NCI-H748 treated with DMSO at 0.1 percent for 48 hours (cell line): ENCODE data around the gene ZNF226.
"Not testable (repeated sequence)": the region's sequence is repeated elsewhere in the genome, so short reads cannot be mapped to it uniquely, and the experiment has no call there.

Source experiments
- DNase-seq: peaks from one replicate; lab custom pipeline; 2025; lab: John Stamatoyannopoulos, UW

The ZNF226 gene

DNA sequence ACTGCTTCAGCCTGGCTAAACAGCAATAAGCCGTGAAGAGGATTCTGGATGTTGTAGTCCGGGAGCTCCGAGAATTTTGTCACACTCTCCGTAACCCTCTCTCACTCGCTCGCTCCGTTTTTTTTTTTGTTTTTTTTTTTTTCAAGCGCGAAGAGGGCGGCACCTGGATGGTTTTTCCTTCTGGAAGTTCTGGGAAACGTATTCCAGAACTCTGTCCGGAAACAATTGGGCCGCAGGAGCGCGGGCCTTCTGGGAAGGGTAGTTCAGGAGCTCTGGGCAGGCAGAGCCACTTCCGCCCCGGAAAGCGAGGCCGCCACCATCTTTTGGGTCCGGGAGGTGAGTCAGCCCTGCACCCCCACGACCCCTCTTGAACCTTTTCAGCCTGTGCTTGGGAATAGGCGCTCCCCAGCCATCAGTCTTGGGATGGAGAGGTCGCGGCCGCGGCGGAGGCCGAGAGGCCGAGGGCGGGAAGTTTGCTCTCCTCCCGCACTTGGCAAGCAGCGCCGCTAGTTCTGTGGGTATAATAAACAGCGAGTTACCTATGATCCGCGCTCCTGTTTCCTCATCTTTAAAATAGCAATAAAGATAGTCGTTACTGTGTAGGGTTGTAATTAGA lies 47.5 kb downstream of the ZNF226 start, which contains the start of gene ZNF227:
ZNF227 (plus strand) TSS at position 283 of the 616 bp plus-strand sequence. CDS start 5,261 bp downstream, outside the sequence.
- peak; percentile 84 for DNase-seq

GRCh38 chr19:44212866-44213346 lies 48.0 kb downstream of the ZNF226 start:
- DNase-seq, result peak; percentile 38

DNA sequence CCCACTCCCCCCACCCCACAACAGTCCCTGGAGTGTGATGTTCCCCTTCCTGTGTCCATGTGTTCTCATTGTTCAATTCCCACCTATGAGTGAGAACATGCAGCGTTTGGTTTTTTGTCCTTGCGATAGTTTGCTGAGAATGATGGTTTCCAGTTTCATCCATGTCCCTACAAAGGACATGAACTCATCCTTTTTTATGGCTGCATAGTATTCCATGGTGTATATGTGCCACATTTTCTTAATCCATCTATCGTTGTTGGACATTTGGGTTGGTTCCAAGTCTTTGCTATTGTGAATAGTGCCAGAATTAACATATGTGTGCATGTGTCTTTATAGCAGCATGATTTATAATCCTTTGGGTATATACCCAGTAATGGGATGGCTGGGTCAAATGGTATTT lies 55.0 kb downstream of the ZNF226 start:
- not testable (repeated sequence) for DNase-seq

DNA sequence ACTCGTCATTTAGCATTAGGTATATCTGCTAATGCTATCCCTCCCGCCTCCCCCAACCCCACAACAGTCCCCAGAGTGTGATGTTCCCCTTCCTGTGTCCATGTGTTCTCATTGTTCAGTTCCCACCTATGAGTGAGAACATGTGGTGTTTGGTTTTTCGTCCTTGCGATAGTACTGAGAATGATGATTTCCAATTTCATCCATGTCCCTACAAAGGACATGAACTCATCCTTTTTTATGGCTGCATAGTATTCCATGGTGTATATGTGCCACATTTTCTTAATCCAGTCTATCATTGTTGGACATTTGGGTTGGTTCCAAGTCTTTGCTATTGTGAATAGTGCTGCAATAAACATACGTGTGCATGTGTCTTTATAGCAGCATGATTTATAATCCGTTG lies 55.9 kb downstream of the ZNF226 start:
- DNase-seq, result not testable (repeated sequence)

DNA sequence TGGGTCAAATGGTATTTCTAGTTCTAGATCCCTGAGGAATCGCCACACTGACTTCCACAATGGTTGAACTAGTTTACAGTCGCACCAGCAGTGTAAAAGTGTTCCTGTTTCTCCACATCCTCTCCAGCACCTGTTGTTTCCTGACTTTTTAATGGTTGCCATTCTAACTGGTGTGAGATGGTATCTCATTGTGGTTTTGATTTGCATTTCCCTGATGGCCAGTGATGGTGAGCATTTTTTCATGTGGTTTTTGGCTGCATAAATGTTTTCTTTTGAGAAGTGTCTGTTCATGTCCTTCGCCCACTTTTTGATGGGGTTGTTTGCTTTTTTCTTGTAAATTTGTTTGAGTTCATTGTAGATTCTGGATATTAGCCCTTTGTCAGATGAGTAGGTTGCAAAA lies 56.4 kb downstream of the ZNF226 start:
- DNase-seq, result not testable (repeated sequence)
